Measurements from ENCODE around the gene KLHL30.
"Not testable (repeated sequence)": the region's sequence is repeated elsewhere in the genome, so short reads cannot be mapped to it uniquely, and the experiment has no call there.

KLHL30 gene

GRCh38 chr2:238163481-238164198, 25.2 kb downstream of the KLHL30 start:
- DNase-seq: no peak

GRCh38 chr2:238164906-238165287, 26.4 kb downstream of the KLHL30 start:
- DNase-seq: no peak

- no peak for DNase-seq
Measured at GRCh38 chr2:238165288-238165921, 26.9 kb downstream of the KLHL30 start.

GRCh38 chr2:238166391-238167343, 28.2 kb downstream of the KLHL30 start:
- DNase-seq: no peak

GRCh38 chr2:238167344-238167715, 28.9 kb downstream of the KLHL30 start:
- DNase-seq: no peak

- DNase-seq: no peak
Measured at GRCh38 chr2:238167761-238168160, 29.3 kb downstream of the KLHL30 start.

- no peak for DNase-seq
Measured at GRCh38 chr2:238168196-238169047, 30.0 kb downstream of the KLHL30 start.

GRCh38 chr2:238169048-238169707, 30.7 kb downstream of the KLHL30 start:
- DNase-seq: no peak

- DNase-seq: no peak
Measured at GRCh38 chr2:238169708-238170251, 31.3 kb downstream of the KLHL30 start.

GRCh38 chr2:238170386-238171071, 32.1 kb downstream of the KLHL30 start:
- DNase-seq: no peak

GRCh38 chr2:238171072-238171431, 32.6 kb downstream of the KLHL30 start:
- DNase-seq: not testable (repeated sequence)

- no peak for DNase-seq
Measured at GRCh38 chr2:238171575-238172187, 33.2 kb downstream of the KLHL30 start.

GRCh38 chr2:238172439-238172838, 34.0 kb downstream of the KLHL30 start:
- no peak for DNase-seq

- no peak for DNase-seq
Measured at GRCh38 chr2:238173692-238174091, 35.2 kb downstream of the KLHL30 start.

GRCh38 chr2:238174291-238174690, 35.8 kb downstream of the KLHL30 start:
- DNase-seq: no peak

GRCh38 chr2:238174701-238175100, 36.2 kb downstream of the KLHL30 start:
- no peak for DNase-seq

- no peak for DNase-seq
Measured at GRCh38 chr2:238176613-238177012, 38.1 kb downstream of the KLHL30 start.

GRCh38 chr2:238180554-238180953, 42.1 kb downstream of the KLHL30 start:
- no peak for DNase-seq

- DNase-seq: no peak
Measured at GRCh38 chr2:238182362-238182761, 43.9 kb downstream of the KLHL30 start.

GRCh38 chr2:238183821-238184220, 45.4 kb downstream of the KLHL30 start:
- no peak for DNase-seq
